HepG2 (cell line): ENCODE results near the gene ARF4. TPM values are rescaled to one million over a fixed set of nuclear protein-coding genes. Genes with fewer than 3 reads are reported as not detected.

Experiments
- CCAR2 ChIP-seq: fragments of 200-400 bp; formaldehyde crosslinking; optimal IDR thresholded peaks from 2 replicates; pipeline ENCODE3; 2018; ENCODE audit warnings: low read depth, mild to moderate bottlenecking, low read length, moderate library complexity
- DRAP1 ChIP-seq: IDR thresholded peaks from 2 replicates; pipeline ENCODE4 v1.6.1; 2016; ENCODE audit warnings: missing genetic modification reagents, missing compliant biosample characterization
- HOXA9 ChIP-seq: sonication (generic); formaldehyde crosslinking; IDR thresholded peaks from 2 replicates; pipeline ENCODE4 v1.8.1; 2022; ENCODE audit warnings: missing genetic modification reagents, mild to moderate bottlenecking, moderate library complexity, borderline replicate concordance
- IRX3 ChIP-seq: sonication (generic); formaldehyde crosslinking; IDR thresholded peaks from 2 replicates; pipeline ENCODE4 v1.8.1; 2023; ENCODE audit warnings: mild to moderate bottlenecking, low read depth, missing genetic modification reagents, borderline replicate concordance
- LRRFIP1 ChIP-seq: sonication (generic); formaldehyde crosslinking; conservative IDR thresholded peaks from 2 replicates; pipeline ENCODE4 v1.4.0; 2020; ENCODE audit warnings: missing genetic modification reagents
- ZBTB14 ChIP-seq: sonication (generic); formaldehyde crosslinking; IDR thresholded peaks from 2 replicates; pipeline ENCODE4 v1.4.0; 2020; ENCODE audit warnings: missing genetic modification reagents
- ZHX2 ChIP-seq, 2 experiments: sonication (generic) in 1 of 2; formaldehyde crosslinking in 1 of 2; IDR thresholded peaks; 2 replicates each; pipeline versions ENCODE4 v1.6.1 to v1.9.0; 2014 to 2022; ENCODE audit warnings: antibody characterized with exemption in 1 of 2, borderline replicate concordance in 1 of 2, inconsistent platforms in 1 of 2, low read depth in 1 of 2, missing genetic modification reagents in 1 of 2
- ZNF318 ChIP-seq: sonication (generic); formaldehyde crosslinking; IDR thresholded peaks from 2 replicates; pipeline ENCODE4 v1.4.0; 2020; ENCODE audit warnings: mild to moderate bottlenecking, missing genetic modification reagents
- polyA plus RNA-seq, 8 experiments: library from polyadenylated mRNA; depleted of rRNA in 3 of 8; stranded (reverse) in 7 of 8; unstranded in 1 of 8; fragments of >200 nt; fragmentation: Illumina TruSeq in 4 of 8; extraction: Trizol in 4 of 8; gene quantifications; 2 replicates each; pipeline versions ENCODE4 v1.2.1 to v1.2.3, GENCODE V29; 2011 to 2016; ENCODE audit warnings: low read depth in 4 of 8, missing spikeins in 1 of 8, mixed read lengths in 1 of 8; ENCODE audit not compliant: insufficient read depth in 1 of 8
- total RNA-seq, 5 experiments: library from RNA; depleted of rRNA; stranded (reverse); fragments of >200 nt; fragmentation: Illumina TruSeq; extraction: Trizol; gene quantifications; 2 replicates each; pipeline ENCODE4 v1.2.3, GENCODE V29; 2016; ENCODE audit warnings: low read depth in 1 of 5

ARF4 gene
- total and polyA plus RNA-seq, 2 of the 13 experiments (the other 11 are each of a cell fraction or from before 2014, with no cell fraction given), result 184 to 250 TPM

- TF ChIP-seq ZNF318 (CRISPR knock-in tag), result no peak
- TF ChIP-seq LRRFIP1 (CRISPR knock-in tag), result no peak
- no peak for TF ChIP-seq ZBTB14 (CRISPR knock-in tag)
- TF ChIP-seq DRAP1 (CRISPR knock-in tag), result no peak
- TF ChIP-seq CCAR2, result no peak
- TF ChIP-seq HOXA9, result no peak
- TF ChIP-seq ZHX2 (IDR thresholded peaks at IDR 0.05; ENCODE audit: low read depth), result no peak
- TF ChIP-seq ZHX2 (CRISPR knock-in tag; IDR thresholded peaks at IDR 0.05; ENCODE audit: borderline replicate concordance), result no peak
- TF ChIP-seq IRX3 (CRISPR knock-in tag), result peak; percentile 4; the same call in 1 of the 2 replicates
Observed at GRCh38 chr3:57596495-57597126, 533 bp downstream of the ARF4 start (continued).
